Thoracic aorta (tissue), 2 donors: ENCODE data around the gene MBNL1. TPM values are rescaled to one million over a fixed set of nuclear protein-coding genes. Genes with fewer than 3 reads are reported as not detected.

Experiments
- ATAC-seq: fragments of 150-250 bp; one replicate; pipeline ENCODE4 v1.8.0; 2017; ENCODE audit warnings: low read depth; ENCODE audit not compliant: insufficient number of reproducible peaks, low FRiP score
- DNase-seq: peaks from one replicate; pipeline ENCODE4 v3.0.0-alpha.2; 2020; ENCODE audit warnings: low spot score
- H3K27ac ChIP-seq, 2 donors: fragments of 200-600 bp; sonication (generic); 1 replicate in 1 of 2; 2 replicates in 1 of 2; pipeline ENCODE4 v1.5.1; 2016; ENCODE audit warnings: mild to moderate bottlenecking in 2 of 2, moderate library complexity in 2 of 2
- H3K27me3 ChIP-seq: fragments of 200-600 bp; sonication (generic); replicated peaks from 2 replicates; pipeline ENCODE4 v1.6.0; 2016; ENCODE audit warnings: mild to moderate bottlenecking; ENCODE audit not compliant: insufficient read depth
- H3K36me3 ChIP-seq: fragments of 200-600 bp; sonication (generic); one replicate; pipeline ENCODE4 v1.5.1; 2016
- H3K4me1 ChIP-seq, 2 donors: fragments of 200-600 bp; sonication (generic); 1 replicate in 1 of 2; 2 replicates in 1 of 2; pipeline versions ENCODE4 v1.5.1 to v1.6.0; 2016; ENCODE audit warnings: low read depth in 2 of 2, mild to moderate bottlenecking in 1 of 2; ENCODE audit not compliant: control insufficient read depth in 1 of 2
- H3K4me3 ChIP-seq: fragments of 200-600 bp; sonication (generic); 2 replicates; pipeline ENCODE4 v1.5.1; 2016; ENCODE audit warnings: mild to moderate bottlenecking
- H3K9me3 ChIP-seq: fragments of 200-600 bp; sonication (generic); 2 replicates; pipeline ENCODE4 v1.5.1; 2016
- CTCF ChIP-seq: fragments of 200-600 bp; sonication (generic); IDR thresholded peaks from one replicate; pipeline ENCODE4 v1.5.1; 2019; ENCODE audit warnings: antibody characterized with exemption
- total RNA-seq, 2 donors: library from RNA; depleted of rRNA; stranded (reverse); fragments of >200 nt; gene quantifications; one replicate each; pipeline versions ENCODE4 v1.1.0 to v1.2.3, GENCODE V29; 2016

The MBNL1 gene
- total RNA-seq, 2 donors from 2014 or later: 783 to 1,062 TPM

- Histone ChIP-seq H3K27ac (peak overlapping the region in 1 of 2 donors; percentile 29), H3K4me1 (peaks cover 64 to 92% of the 10 kb centered on the region in 2 donors), H3K9me3 (no peaks in the 10 kb centered on the region), H3K4me3 (peak overlapping the region; percentile 23), H3K36me3 (peaks cover 3% of the 10 kb centered on the region), H3K27me3 (no peaks in the 10 kb centered on the region)
- TF ChIP-seq CTCF: no peak
- DNase-seq (no peak), ATAC-seq (no peak)
Measured at GRCh38 chr3:152446495-152446894, 177.8 kb downstream of the MBNL1 start.

DNA sequence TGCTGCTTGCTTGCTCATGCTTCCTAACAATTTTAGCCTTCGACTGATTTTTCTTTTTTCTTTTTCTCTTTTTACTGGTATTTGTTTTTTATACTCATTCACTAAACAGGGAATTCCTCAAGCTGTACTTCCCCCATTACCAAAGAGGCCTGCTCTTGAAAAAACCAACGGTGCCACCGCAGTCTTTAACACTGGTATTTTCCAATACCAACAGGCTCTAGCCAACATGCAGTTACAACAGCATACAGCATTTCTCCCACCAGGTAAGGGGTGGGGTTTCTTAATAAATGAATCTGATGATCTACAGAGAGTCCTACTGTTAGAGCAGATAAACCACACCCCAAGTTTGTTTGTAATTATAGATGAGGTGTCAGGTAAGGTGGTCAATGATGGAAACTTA, 178.8 kb downstream of the MBNL1 start:
- H3K27ac ChIP-seq: peak overlapping the region; percentile 29 to 42
- TF ChIP-seq CTCF: no peak
- no peaks in the 10 kb centered on the region for H3K27me3 ChIP-seq
- peak overlapping the region; percentile 11 for H3K4me3 ChIP-seq
- DNase-seq (no peak), ATAC-seq (no peak)
- peaks cover 4% of the 10 kb centered on the region for H3K36me3 ChIP-seq
- peaks cover 65 to 93% of the 10 kb centered on the region in 2 donors for H3K4me1 ChIP-seq
- H3K9me3 ChIP-seq: no peaks in the 10 kb centered on the region

- peaks cover 61 to 89% of the 10 kb centered on the region in 2 donors for H3K4me1 ChIP-seq
- no peaks in the 10 kb centered on the region for H3K27me3 ChIP-seq
- peak overlapping the region; percentile 11 for H3K4me3 ChIP-seq
- peak overlapping the region; percentile 29 to 42 for H3K27ac ChIP-seq
- no peak for TF ChIP-seq CTCF
- ATAC-seq: no peak
- no peak for DNase-seq
- no peaks in the 10 kb centered on the region for H3K9me3 ChIP-seq
- H3K36me3 ChIP-seq: peaks cover 4% of the 10 kb centered on the region
Measured at GRCh38 chr3:152448091-152448490, 179.4 kb downstream of the MBNL1 start.

DNA sequence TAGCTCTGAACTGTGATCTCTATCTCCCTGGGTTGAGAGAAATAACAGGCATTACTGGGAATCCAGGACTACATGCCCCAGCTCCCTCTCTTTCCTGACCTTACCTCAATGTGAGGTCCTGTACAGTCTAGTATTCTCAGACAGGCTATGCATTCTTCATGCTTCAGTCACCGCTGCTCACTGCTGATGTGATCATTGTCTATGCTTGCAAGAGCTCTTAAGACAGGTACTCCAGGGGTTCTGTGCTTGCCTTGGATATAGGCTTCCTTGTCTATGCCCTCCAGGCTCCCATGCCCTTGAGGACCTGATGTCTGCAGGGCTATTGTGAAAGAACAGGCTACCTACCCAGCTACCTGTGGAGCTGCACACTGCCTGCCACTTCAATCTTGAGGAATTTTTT, 183.6 kb downstream of the MBNL1 start:
- Histone ChIP-seq H3K36me3 (peaks cover 18% of the 10 kb centered on the region), H3K4me1 (peaks cover 49 to 77% of the 10 kb centered on the region in 2 donors), H3K9me3 (no peaks in the 10 kb centered on the region), H3K4me3 (no peak overlapping the region), H3K27me3 (no peaks in the 10 kb centered on the region), H3K27ac (no peak overlapping the region)
- ATAC-seq (no peak), DNase-seq (no peak)
- no peak for TF ChIP-seq CTCF

DNA sequence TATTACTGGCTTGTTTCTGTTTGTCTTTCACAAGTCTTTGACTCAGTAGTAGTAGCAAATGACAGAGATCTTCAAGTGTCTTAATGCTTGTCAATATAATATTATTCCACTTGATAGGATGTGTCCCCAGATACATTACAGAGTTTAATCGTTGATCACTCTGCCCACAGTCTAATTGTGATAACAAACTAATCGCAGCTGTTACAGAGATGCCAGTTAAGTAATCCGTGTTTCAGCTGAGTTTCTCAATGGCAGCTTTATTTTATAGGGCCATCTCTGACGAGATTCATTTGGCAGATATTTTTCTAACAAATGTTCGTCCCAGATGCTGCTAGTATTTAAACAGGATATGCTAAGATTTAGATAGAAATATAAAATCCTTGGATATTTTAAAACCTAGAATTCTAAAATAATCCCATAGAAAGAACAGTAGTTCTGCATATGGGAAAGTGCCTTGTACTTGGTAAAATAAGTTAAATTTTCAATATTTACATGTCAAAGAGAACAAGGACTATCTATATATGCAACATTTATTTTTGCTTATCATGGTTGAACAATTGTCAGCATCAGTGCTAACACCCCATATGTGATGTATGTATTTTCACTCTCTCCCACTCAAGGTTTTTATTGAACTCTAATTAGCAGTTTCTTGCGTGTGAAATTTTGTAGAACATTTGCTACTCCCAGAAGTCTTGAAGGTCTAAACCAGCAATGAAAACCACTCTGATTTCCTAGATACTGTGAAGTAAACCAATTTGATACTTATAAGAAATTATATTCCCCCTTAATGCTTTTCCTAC, 185.5 kb downstream of the MBNL1 start:
- peaks cover 49 to 75% of the 10 kb centered on the region in 2 donors for H3K4me1 ChIP-seq
- H3K27ac ChIP-seq: no peak overlapping the region
- H3K4me3 ChIP-seq: no peak overlapping the region
- no peaks in the 10 kb centered on the region for H3K9me3 ChIP-seq
- H3K36me3 ChIP-seq: peaks cover 25% of the 10 kb centered on the region
- ATAC-seq: no peak
- H3K27me3 ChIP-seq: no peaks in the 10 kb centered on the region
- no peak for DNase-seq
- no peak for TF ChIP-seq CTCF
